GM12875 (cell line): ENCODE measurements around the gene MTF2.

Experiments
- H3K4me3 ChIP-seq: one replicate; pipeline ENCODE4 v1.5.1; 2011; ENCODE audit warnings: low read depth, low read length, control low read depth
- TF ChIP-seq, protein P1 (sequence below): IDR thresholded peaks from 2 replicates; pipeline ENCODE4 v1.5.1; 2011; ENCODE audit warnings: low read depth, mild to moderate bottlenecking, control low read depth, inconsistent platforms, low read length, moderate library complexity, borderline replicate concordance; ENCODE audit not compliant: insufficient read depth

The MTF2 gene

DNA sequence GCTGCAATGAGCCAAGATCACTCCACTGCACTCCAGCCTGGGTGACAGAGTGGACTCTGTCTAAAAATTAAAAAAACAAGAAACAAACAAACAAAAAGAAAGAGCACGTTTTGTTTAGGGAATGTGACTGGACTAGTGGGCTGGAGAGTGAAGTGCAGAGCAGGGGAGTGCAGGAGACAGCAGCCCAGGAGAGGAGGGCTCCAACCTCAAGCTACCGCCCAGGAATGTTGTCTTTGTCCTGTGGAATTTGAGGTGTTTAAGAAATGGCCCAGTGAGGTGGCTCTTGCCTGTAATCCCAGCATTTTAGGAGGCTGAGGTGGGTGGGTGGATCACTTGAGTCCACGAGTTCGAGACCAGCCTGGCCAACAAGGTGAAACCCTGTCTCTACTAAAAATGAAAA lies 42.4 kb upstream of the MTF2 start:
- no peak overlapping the region for H3K4me3 ChIP-seq
- TF ChIP-seq, protein P1, sequence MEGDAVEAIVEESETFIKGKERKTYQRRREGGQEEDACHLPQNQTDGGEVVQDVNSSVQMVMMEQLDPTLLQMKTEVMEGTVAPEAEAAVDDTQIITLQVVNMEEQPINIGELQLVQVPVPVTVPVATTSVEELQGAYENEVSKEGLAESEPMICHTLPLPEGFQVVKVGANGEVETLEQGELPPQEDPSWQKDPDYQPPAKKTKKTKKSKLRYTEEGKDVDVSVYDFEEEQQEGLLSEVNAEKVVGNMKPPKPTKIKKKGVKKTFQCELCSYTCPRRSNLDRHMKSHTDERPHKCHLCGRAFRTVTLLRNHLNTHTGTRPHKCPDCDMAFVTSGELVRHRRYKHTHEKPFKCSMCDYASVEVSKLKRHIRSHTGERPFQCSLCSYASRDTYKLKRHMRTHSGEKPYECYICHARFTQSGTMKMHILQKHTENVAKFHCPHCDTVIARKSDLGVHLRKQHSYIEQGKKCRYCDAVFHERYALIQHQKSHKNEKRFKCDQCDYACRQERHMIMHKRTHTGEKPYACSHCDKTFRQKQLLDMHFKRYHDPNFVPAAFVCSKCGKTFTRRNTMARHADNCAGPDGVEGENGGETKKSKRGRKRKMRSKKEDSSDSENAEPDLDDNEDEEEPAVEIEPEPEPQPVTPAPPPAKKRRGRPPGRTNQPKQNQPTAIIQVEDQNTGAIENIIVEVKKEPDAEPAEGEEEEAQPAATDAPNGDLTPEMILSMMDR, result no peak

DNA sequence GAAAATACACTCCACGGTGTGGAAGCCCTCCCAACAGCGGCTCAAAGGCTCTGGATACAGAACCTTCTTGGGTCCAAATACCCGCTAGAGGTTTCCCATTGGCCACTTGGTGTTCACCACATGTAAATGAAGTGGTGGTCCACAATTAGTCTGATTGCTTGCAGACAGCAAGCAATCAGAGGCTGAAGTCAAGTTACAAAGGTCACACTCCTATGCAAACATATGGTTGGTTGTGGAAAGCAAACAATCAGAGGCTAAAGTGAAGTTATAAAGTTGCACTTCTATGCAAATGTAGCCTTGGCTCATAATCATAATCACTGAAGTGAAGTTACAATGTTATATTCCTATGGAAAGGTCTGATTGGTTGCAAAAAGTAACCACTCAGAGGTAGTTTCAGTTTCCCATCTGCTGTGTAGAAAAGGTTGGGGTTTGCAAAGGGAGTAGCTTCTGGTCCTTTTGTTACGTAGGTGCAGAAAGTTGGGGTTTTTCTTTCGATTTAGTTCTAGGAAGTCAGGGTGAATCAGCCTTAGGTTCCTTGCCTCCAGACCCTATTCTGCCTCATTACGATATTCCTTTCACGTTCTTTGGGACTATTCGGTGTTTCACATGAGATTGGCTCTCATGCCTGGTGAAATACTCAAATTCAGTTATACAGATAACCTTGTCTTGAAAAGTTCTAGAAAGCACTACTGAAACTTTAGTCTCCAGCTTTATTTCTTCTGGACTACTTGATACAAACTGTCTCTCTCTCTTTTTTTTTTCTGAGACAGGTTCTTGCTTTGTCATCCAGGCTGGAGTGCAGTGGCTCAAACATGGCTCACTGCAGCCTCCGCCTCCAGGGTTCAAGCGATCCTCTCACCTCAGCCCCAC lies 36.7 kb upstream of the MTF2 start:
- no peak overlapping the region for H3K4me3 ChIP-seq
- TF ChIP-seq, protein P1, result no peak

DNA sequence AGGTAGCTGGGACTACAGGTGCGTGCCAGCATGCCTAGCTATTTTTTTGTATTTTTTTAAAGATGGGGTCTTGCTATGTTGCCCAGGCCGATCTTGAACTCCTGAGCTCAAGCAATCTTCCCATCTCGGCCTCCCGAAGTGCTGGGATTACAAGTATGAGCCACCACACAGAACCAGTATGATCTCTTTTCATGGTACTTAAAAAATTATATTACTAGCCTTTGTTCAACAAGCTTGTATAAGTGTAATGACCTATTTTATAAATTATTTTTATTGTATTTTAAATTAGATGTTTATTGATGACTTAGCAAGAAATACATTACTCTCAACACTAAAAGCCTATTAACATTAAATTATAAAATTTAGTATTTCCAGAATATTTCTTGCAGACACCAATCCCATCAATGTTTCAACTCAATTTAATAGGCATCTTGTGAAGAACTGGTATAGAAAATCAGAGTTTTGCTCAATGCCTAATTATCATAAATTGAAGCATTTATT lies 36.0 kb upstream of the MTF2 start:
- TF ChIP-seq, protein P1, result no peak
- no peak overlapping the region for H3K4me3 ChIP-seq

DNA sequence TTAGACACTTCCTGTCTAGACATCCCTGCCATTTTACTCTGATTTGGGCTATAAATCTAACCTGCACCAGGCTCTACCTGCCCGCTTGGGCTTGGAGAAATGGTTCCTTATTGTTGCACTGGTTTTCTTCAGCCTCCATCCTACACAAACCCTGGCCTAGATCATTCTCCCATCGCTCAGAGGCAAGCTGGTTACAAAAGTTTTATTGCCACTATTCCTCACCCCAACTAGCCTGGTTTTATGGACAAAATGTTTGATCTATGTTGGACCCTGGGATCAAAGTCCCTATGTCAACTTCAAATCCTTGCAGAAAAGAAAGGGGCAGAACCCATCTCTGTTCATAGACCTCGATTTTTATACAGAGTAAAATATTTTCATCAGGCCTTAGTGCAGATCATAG lies 31.5 kb upstream of the MTF2 start:
- no peak overlapping the region for H3K4me3 ChIP-seq
- TF ChIP-seq, protein P1, result no peak

DNA sequence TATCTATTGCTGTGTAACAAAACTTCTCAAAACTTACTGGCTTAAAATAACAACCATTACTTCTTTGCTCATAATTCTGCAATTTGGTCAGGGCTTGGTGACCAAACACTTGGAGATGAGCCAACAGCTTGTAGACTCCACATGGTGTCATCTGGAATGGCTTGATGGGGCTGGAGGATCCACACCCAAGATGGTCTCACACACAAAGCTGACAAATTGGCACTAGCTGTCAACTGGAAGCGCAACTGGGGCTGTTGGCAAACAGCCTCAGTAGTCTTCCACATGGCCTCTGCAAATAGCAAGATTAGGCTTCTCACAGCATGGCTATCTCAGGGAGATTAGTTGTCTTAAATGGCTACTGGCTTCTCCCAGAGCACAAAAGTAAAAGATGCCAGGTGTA lies 27.1 kb upstream of the MTF2 start:
- H3K4me3 ChIP-seq, result no peak overlapping the region
- TF ChIP-seq, protein P1, result no peak

DNA sequence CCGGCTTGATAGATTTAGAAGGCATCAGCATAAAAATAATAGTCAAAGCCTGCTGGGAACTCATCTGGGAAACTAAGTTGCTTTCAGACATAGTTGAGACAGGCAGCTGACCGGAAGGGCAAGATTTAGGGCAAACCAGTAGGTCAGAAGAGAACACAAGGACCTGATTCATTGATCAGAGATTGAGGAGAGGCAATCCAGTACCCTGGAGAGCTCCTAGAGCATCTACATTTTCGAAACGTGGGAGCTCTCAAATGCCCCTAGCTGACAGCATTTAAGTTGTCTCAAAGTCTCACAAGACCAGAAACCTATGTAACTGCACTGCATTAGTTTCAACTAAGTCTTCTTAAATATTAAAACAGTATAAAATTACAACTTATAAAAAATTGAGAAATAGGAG lies 22.9 kb upstream of the MTF2 start:
- no peak overlapping the region for H3K4me3 ChIP-seq
- TF ChIP-seq, protein P1, result no peak

DNA sequence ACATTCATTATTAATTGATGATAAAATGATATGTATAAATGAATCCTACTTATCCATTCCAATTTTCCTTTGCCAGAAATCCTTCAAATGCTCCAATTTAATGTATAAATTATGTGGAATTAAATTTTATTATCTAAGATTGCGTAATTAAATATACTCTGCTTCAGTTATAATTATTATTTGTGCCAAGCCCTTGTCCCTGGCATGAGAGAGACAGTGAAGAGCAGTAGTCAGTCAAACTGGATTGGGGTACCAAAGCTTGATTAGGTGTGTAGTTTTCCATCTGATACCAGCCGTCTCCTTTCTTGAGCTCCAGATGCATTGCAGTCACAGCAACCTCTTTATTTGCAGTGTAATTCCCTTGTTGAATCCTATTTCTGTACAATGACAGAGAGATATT lies 22.4 kb upstream of the MTF2 start:
- no peak overlapping the region for H3K4me3 ChIP-seq
- TF ChIP-seq, protein P1, result no peak
